H1 (cell line): ENCODE results near the gene SLC7A8. TPM values are rescaled to one million over a fixed set of nuclear protein-coding genes. Genes with fewer than 3 reads are reported as not detected.

ENCODE experiments used
- CTCF ChIA-PET: fragments of 300-600 bp; sonication (Branson Sonifier 250); formaldehyde crosslinking; loops from one replicate; lab custom pipeline; 2021; ENCODE audit not compliant: partially characterized antibody; lab: Charles Lee
- POLR2A ChIA-PET: fragments of 300-600 bp; sonication (Branson Sonifier 250); formaldehyde crosslinking; loops from one replicate; lab custom pipeline; 2021; ENCODE audit warnings: inconsistent platforms; ENCODE audit not compliant: partially characterized antibody; lab: Charles Lee
- DNase-seq, 2 experiments: peaks; one replicate each; pipeline versions ENCODE4 v3.0.0 to v3.0.0-alpha.2; 2010 to 2022; ENCODE audit warnings: low spot score in 2 of 2, low read depth in 1 of 2, mixed read lengths in 1 of 2
- FAIRE-seq: peaks from 2 replicates; lab custom pipeline; 2011; peaks lifted over from hg19 to GRCh38; lab: Jason Lieb, UNC
- H2AFZ ChIP-seq: 2 replicates; pipeline ENCODE4 v1.8.1; 2012; ENCODE audit warnings: low read length, inconsistent platforms
- H2AK5ac ChIP-seq: 2 replicates; pipeline ENCODE4 v1.6.1; 2013; ENCODE audit warnings: low read depth, low read length
- H2BK120ac ChIP-seq: replicated peaks from 2 replicates; pipeline ENCODE3; 2013; ENCODE audit warnings: low read depth, low read length, inconsistent platforms
- H2BK12ac ChIP-seq: 2 replicates; pipeline ENCODE4 v1.6.1; 2013; ENCODE audit warnings: low read depth, low read length
- H2BK15ac ChIP-seq: 2 replicates; pipeline ENCODE4 v1.6.1; 2013; ENCODE audit warnings: low read length
- H2BK20ac ChIP-seq: 2 replicates; pipeline ENCODE4 v1.6.1; 2013; ENCODE audit warnings: low read length
- H2BK5ac ChIP-seq: 2 replicates; pipeline ENCODE4 v1.6.1; 2013; ENCODE audit warnings: low read depth, low read length
- H3K14ac ChIP-seq: 2 replicates; pipeline ENCODE4 v1.6.1; 2013; ENCODE audit warnings: inconsistent platforms; ENCODE audit not compliant: insufficient read length
- H3K18ac ChIP-seq: 2 replicates; pipeline ENCODE4 v1.6.1; 2013; ENCODE audit warnings: low read length; ENCODE audit errors: extremely low read depth
- H3K23ac ChIP-seq: 2 replicates; pipeline ENCODE4 v1.6.1; 2013; ENCODE audit warnings: inconsistent platforms; ENCODE audit not compliant: insufficient read length
- H3K23me2 ChIP-seq: 2 replicates; pipeline ENCODE4 v1.6.1; 2013; ENCODE audit warnings: low read depth, low read length
- H3K27ac ChIP-seq: 2 replicates; pipeline ENCODE4 v1.6.1; 2011; ENCODE audit warnings: low read depth, low read length, inconsistent platforms
- H3K27me3 ChIP-seq, 4 experiments: replicated peaks in 1 of 4; 1 replicate in 1 of 4; 2 replicates in 3 of 4; pipeline versions ENCODE4 v1.6.1 to v1.8.1; 2011 to 2013; ENCODE audit warnings: low read length in 3 of 4, mild to moderate bottlenecking in 3 of 4, inconsistent platforms in 2 of 4, mixed read lengths in 2 of 4, moderate library complexity in 1 of 4; ENCODE audit not compliant: control insufficient read depth in 3 of 4, insufficient read depth in 3 of 4; ENCODE audit errors: extremely low read depth in 1 of 4
- H3K36me3 ChIP-seq, 4 experiments: 2 replicates each; pipeline versions ENCODE4 v1.6.1 to v1.8.1; 2011 to 2013; ENCODE audit warnings: mild to moderate bottlenecking in 4 of 4, low read length in 3 of 4, moderate library complexity in 2 of 4, control low read depth in 1 of 4, inconsistent platforms in 1 of 4; ENCODE audit not compliant: insufficient read depth in 4 of 4, control insufficient read depth in 2 of 4
- H3K4ac ChIP-seq: replicated peaks from 2 replicates; pipeline ENCODE3; 2013; ENCODE audit warnings: low read length, low read depth, mixed read lengths, inconsistent platforms; ENCODE audit not compliant: insufficient read length
- H3K4me1 ChIP-seq, 4 experiments: replicated peaks in 1 of 4; 1 replicate in 1 of 4; 2 replicates in 3 of 4; pipeline versions ENCODE4 v1.6.1 to v1.8.1; 2011 to 2013; ENCODE audit warnings: low read length in 3 of 4, inconsistent platforms in 2 of 4, mixed read lengths in 1 of 4; ENCODE audit not compliant: insufficient read depth in 4 of 4, control insufficient read depth in 3 of 4
- H3K4me2 ChIP-seq, 2 experiments: 2 replicates each; pipeline versions ENCODE4 v1.6.1 to v1.8.1; 2011 to 2013; ENCODE audit warnings: low read depth in 2 of 2, low read length in 2 of 2, control low read depth in 1 of 2, inconsistent platforms in 1 of 2, mild to moderate bottlenecking in 1 of 2; ENCODE audit not compliant: insufficient read depth in 1 of 2
- H3K4me3 ChIP-seq, 4 experiments: fragments of 200-600, 300-600 bp in 1 of 4; sonication (generic), shearing (Covaris generic), sonication (Bioruptor Twin) in 1 of 4; 2 replicates each; pipeline versions ENCODE4 v1.5.1 to v1.8.1; 2011 to 2016; ENCODE audit warnings: low read length in 4 of 4, low read depth in 3 of 4, control low read depth in 2 of 4, inconsistent platforms in 2 of 4, mild to moderate bottlenecking in 2 of 4, mixed read lengths in 1 of 4, moderate library complexity in 1 of 4; ENCODE audit not compliant: insufficient read depth in 2 of 4; ENCODE audit errors: extremely low read depth in 1 of 4
- H3K56ac ChIP-seq: replicated peaks from 2 replicates; pipeline ENCODE3; 2013; ENCODE audit warnings: low read depth, mild to moderate bottlenecking, mixed read lengths, low read length, inconsistent platforms; ENCODE audit not compliant: insufficient read length
- H3K79me1 ChIP-seq: 2 replicates; pipeline ENCODE4 v1.6.1; 2013; ENCODE audit warnings: low read depth, low read length, control low read depth
- H3K79me2 ChIP-seq, 2 experiments: 2 replicates each; pipeline versions ENCODE4 v1.6.1 to v1.8.1; 2012 to 2013; ENCODE audit warnings: low read length in 2 of 2, mild to moderate bottlenecking in 2 of 2, inconsistent platforms in 1 of 2; ENCODE audit not compliant: insufficient read depth in 2 of 2, control insufficient read depth in 1 of 2
- H3K9ac ChIP-seq, 4 experiments: replicated peaks in 1 of 4; 1 replicate in 1 of 4; 2 replicates in 3 of 4; pipeline versions ENCODE4 v1.6.1 to v1.8.1; 2011 to 2013; ENCODE audit warnings: low read depth in 3 of 4, low read length in 3 of 4, control low read depth in 2 of 4, mild to moderate bottlenecking in 2 of 4, moderate library complexity in 2 of 4, inconsistent platforms in 1 of 4; ENCODE audit errors: extremely low read depth in 1 of 4
- H3K9me3 ChIP-seq, 2 experiments: 2 replicates each; pipeline versions ENCODE4 v1.6.1 to v1.8.1; 2012 to 2013; ENCODE audit warnings: mild to moderate bottlenecking in 2 of 2, moderate library complexity in 2 of 2, control low read depth in 1 of 2, inconsistent platforms in 1 of 2, low read depth in 1 of 2, low read length in 1 of 2, mixed read lengths in 1 of 2; ENCODE audit not compliant: insufficient read depth in 2 of 2
- H4K20me1 ChIP-seq, 2 experiments: replicated peaks in 1 of 2; 2 replicates each; pipeline versions ENCODE3 to v1.8.1; 2011 to 2013; ENCODE audit warnings: inconsistent platforms in 2 of 2, low read length in 2 of 2, mild to moderate bottlenecking in 1 of 2; ENCODE audit not compliant: insufficient read depth in 2 of 2, control insufficient read depth in 1 of 2
- H4K5ac ChIP-seq: 2 replicates; pipeline ENCODE4 v1.6.1; 2013; ENCODE audit warnings: low read length, low read depth, mixed read lengths, inconsistent platforms; ENCODE audit not compliant: insufficient read length
- H4K8ac ChIP-seq: 2 replicates; pipeline ENCODE4 v1.8.0; 2013; ENCODE audit warnings: mild to moderate bottlenecking, moderate library complexity, low read length, inconsistent platforms; ENCODE audit not compliant: insufficient read depth; ENCODE audit errors: extremely low read depth
- H4K91ac ChIP-seq: replicated peaks from 2 replicates; pipeline ENCODE3; 2013; ENCODE audit warnings: low read length, mixed read lengths, inconsistent platforms; ENCODE audit not compliant: insufficient read length
- CREB1 ChIP-seq: IDR thresholded peaks from 2 replicates; pipeline ENCODE4 v1.6.1; 2012; ENCODE audit warnings: inconsistent platforms
- CTBP2 ChIP-seq: IDR thresholded peaks from 2 replicates; pipeline ENCODE4 v1.7.0; 2011; ENCODE audit warnings: borderline replicate concordance, mild to moderate bottlenecking, moderate library complexity, mixed read lengths, low read length; ENCODE audit not compliant: insufficient read depth, insufficient read length
- FOSL1 ChIP-seq: IDR thresholded peaks from 2 replicates; pipeline ENCODE4 v1.6.1; 2011; ENCODE audit warnings: mild to moderate bottlenecking, low read depth, low read length, moderate library complexity; ENCODE audit not compliant: insufficient read depth
- JUND ChIP-seq: IDR thresholded peaks from 2 replicates; pipeline ENCODE4 v1.6.1; 2011; ENCODE audit warnings: mild to moderate bottlenecking, improper control_type of control experiment, low read length
- KDM4A ChIP-seq: IDR thresholded peaks from one replicate; pipeline ENCODE4 v1.7.1; 2012; ENCODE audit warnings: low read depth, mild to moderate bottlenecking, moderate library complexity, low read length, inconsistent platforms; ENCODE audit not compliant: severe bottlenecking
- KDM5A ChIP-seq: fragments of 200-600 bp; IDR thresholded peaks from 2 replicates; pipeline ENCODE4 v1.7.1; 2012; ENCODE audit warnings: mild to moderate bottlenecking, low read length, inconsistent platforms, mixed read lengths
- POLR2A ChIP-seq, 2 experiments: IDR thresholded peaks; 1 replicate in 1 of 2; 2 replicates in 1 of 2; pipeline ENCODE4 v1.6.1; 2011; ENCODE audit warnings: low read depth in 2 of 2, low read length in 2 of 2, mild to moderate bottlenecking in 2 of 2; ENCODE audit errors: control extremely low read depth in 1 of 2
- RFX5 ChIP-seq: IDR thresholded peaks from 2 replicates; pipeline ENCODE4 v1.6.1; 2011; ENCODE audit warnings: low read depth, low read length, improper control_type of control experiment, borderline replicate concordance
- SAP30 ChIP-seq: fragments of 300-600 bp; sonication (generic); IDR thresholded peaks from 2 replicates; pipeline ENCODE4 v1.7.1; 2012; ENCODE audit warnings: low read length, moderate library complexity, mild to moderate bottlenecking, inconsistent platforms; ENCODE audit not compliant: insufficient read depth, insufficient replicate concordance
- SIN3A ChIP-seq, 2 experiments: IDR thresholded peaks in 1 of 2; conservative IDR thresholded peaks in 1 of 2; 2 replicates each; pipeline ENCODE4 v1.6.1; 2011 to 2012; ENCODE audit warnings: low read length in 2 of 2, improper control_type of control experiment in 1 of 2, low read depth in 1 of 2, mild to moderate bottlenecking in 1 of 2
- SP2 ChIP-seq: IDR thresholded peaks from 2 replicates; pipeline ENCODE4 v1.6.1; 2012; ENCODE audit warnings: mild to moderate bottlenecking, low read length, inconsistent platforms
- WGBS, 2 experiments: shearing (Covaris generic) in 1 of 2; methylation state at CpG; one replicate each; pipeline versions ENCODE4 v1.1.6 to v1.1.7; 2013 to 2015; ENCODE audit warnings: low lambda C conversion rate in 2 of 2, mixed read lengths in 2 of 2, inconsistent platforms in 1 of 2, low coverage in 1 of 2, missing lambda C conversion rate in 1 of 2; ENCODE audit not compliant: insufficient replicate concordance in 2 of 2, insufficient coverage in 1 of 2, insufficient read length in 1 of 2; ENCODE audit errors: extremely low coverage in 1 of 2, missing lambda C conversion rate in 1 of 2; 5-methylcytosine and 5-hydroxymethylcytosine counted together
- polyA plus RNA-seq, 7 experiments: library from polyadenylated mRNA; depleted of rRNA in 3 of 7; stranded (reverse) in 5 of 7; unstranded in 2 of 7; fragments of >200 nt in 5 of 7; fragments of 200-250 nt in 2 of 7; gene quantifications; 1 replicate in 5 of 7; 2 replicates in 1 of 7; 4 replicates in 1 of 7; pipeline versions ENCODE4 v1.2.1 to v1.2.3, GENCODE V29; 2011 to 2013; ENCODE audit warnings: missing spikeins in 2 of 7, mixed read lengths in 2 of 7
- total RNA-seq: library from RNA; stranded (reverse); fragmentation: NEBNext Ultra II Directional; extraction: Animal tissue kit (Norgen Biotek cat#: 25700); gene quantifications from 2 replicates; pipeline ENCODE4 v1.2.1, GENCODE V29; 2021

SLC7A8 gene
- total and polyA plus RNA-seq, 2 of the 8 experiments (the other 6 are each of a cell fraction or from before 2014, with no cell fraction given), result 182 to 204 TPM

- H3K4me1 ChIP-seq, result no peaks in the 10 kb centered on the region
- H2BK15ac ChIP-seq, result no peak overlapping the region
- H3K14ac ChIP-seq, result no peak overlapping the region
- H2BK5ac ChIP-seq, result no peak overlapping the region
- H3K79me2 ChIP-seq, result no peaks in the 10 kb centered on the region
- no peak overlapping the region for H3K56ac ChIP-seq
- no peak overlapping the region for H2BK20ac ChIP-seq
- POLR2A ChIA-PET, result no interaction called here
- no peaks in the 10 kb centered on the region for H3K36me3 ChIP-seq
- no peak overlapping the region for H3K4me2 ChIP-seq
- CTCF ChIA-PET, result no interaction called here
- H2AK5ac ChIP-seq, result no peak overlapping the region
- H2AFZ ChIP-seq, result no peak overlapping the region
- H4K91ac ChIP-seq, result no peak overlapping the region
- no peaks in the 10 kb centered on the region for H3K79me1 ChIP-seq
- H3K23ac ChIP-seq, result no peak overlapping the region
- DNase-seq (no peak), FAIRE-seq (no peak)
- H3K9ac ChIP-seq, result no peak overlapping the region
- TF ChIP-seq CTBP2 (no peak), SP2 (no peak), KDM4A (no peak), SAP30 (no peak), FOSL1 (no peak), CREB1 (no peak), KDM5A (no peak), SIN3A (conservative IDR thresholded peaks at IDR 0.05 in 1 of 2, IDR thresholded peaks at IDR 0.05 in 1 of 2; ENCODE audit: low read depth in 1 of 2, low read length in 2 of 2) (no peak), POLR2A (IDR thresholded peaks at IDR 0.05; ENCODE audit: control extremely low read depth in 1 of 2, low read depth in 2 of 2, low read length in 2 of 2) (no peak), JUND (no peak), RFX5 (no peak)
- H2BK120ac ChIP-seq, result no peak overlapping the region
- no peak overlapping the region for H3K4ac ChIP-seq
- no peaks in the 10 kb centered on the region for H3K23me2 ChIP-seq
- WGBS, 2 experiments, result 81% methylated on average over 1 of the region's 1 CpG; no CpG with 5 or more reads in 1 of the 2 experiments
- H4K20me1 ChIP-seq, result no peaks in the 10 kb centered on the region
- no peak overlapping the region for H4K8ac ChIP-seq
- no peak overlapping the region for H3K27ac ChIP-seq
- peaks cover 2 to 10% of the 10 kb centered on the region in 2 experiments; a peak in 1 of 4 replicates for H3K9me3 ChIP-seq
- H2BK12ac ChIP-seq, result no peak overlapping the region
- no peak overlapping the region for H3K4me3 ChIP-seq
- H3K18ac ChIP-seq, result no peak overlapping the region
- no peaks in the 10 kb centered on the region for H3K27me3 ChIP-seq
- no peak overlapping the region for H4K5ac ChIP-seq
Measured at GRCh38 chr14:23228812-23229211, 45.4 kb upstream of the SLC7A8 start.
